Neural crest cell (in vitro differentiated cells): ENCODE results near the gene ZBTB21. TPM values are rescaled to one million over a fixed set of nuclear protein-coding genes. Genes with fewer than 3 reads are reported as not detected.
A peak's percentile ranks its signal among the peaks of the same experiment; 100 is the strongest.

Experiments
- DNase-seq: peaks from one replicate; pipeline ENCODE4 v3.0.0; 2021; ENCODE audit warnings: low read depth, mixed read lengths, low spot score
- H3K27ac Mint-ChIP-seq: one replicate; pipeline ENCODE4 v1.8.0; 2021; ENCODE audit warnings: mild to moderate bottlenecking, mixed read lengths; ENCODE audit not compliant: unreplicated experiment
- H3K27me3 Mint-ChIP-seq: 2 replicates; pipeline ENCODE4 v1.8.0; 2021; ENCODE audit warnings: low read depth, mild to moderate bottlenecking, mixed read lengths
- H3K36me3 Mint-ChIP-seq: 2 replicates; pipeline ENCODE4 v1.8.0; 2021; ENCODE audit warnings: low read depth, mild to moderate bottlenecking, mixed read lengths
- H3K4me1 Mint-ChIP-seq: 2 replicates; pipeline ENCODE4 v1.8.0; 2021; ENCODE audit warnings: mixed read lengths
- H3K4me3 Mint-ChIP-seq: one replicate; pipeline ENCODE4 v1.8.0; 2021; ENCODE audit warnings: mild to moderate bottlenecking, mixed read lengths
- H3K9me3 Mint-ChIP-seq: 2 replicates; pipeline ENCODE4 v1.8.0; 2021; ENCODE audit warnings: mixed read lengths
- CTCF ChIP-seq: fragments of 200-600 bp; sonication (generic); conservative IDR thresholded peaks from 2 replicates; pipeline ENCODE4 v1.5.0; 2021; ENCODE audit warnings: antibody characterized with exemption, mild to moderate bottlenecking
- total RNA-seq: library from RNA; stranded (reverse); gene quantifications from 2 replicates; pipeline ENCODE4 v1.2.1, GENCODE V29; 2021

The ZBTB21 gene
- total RNA-seq, 1 donor from 2014 or later = 16.4 TPM

- Mint-ChIP-seq H3K27me3 (no peaks in the 10 kb centered on the region), H3K4me3 (no peak overlapping the region), H3K36me3 (no peaks in the 10 kb centered on the region), H3K9me3 (no peaks in the 10 kb centered on the region), H3K4me1 (peaks cover 46% of the 10 kb centered on the region), H3K27ac (no peak overlapping the region)
- DNase-seq = no peak
- no peak for TF ChIP-seq CTCF
Observed at GRCh38 chr21:42022906-42023305, 12.7 kb upstream of the ZBTB21 start.

GRCh38 chr21:42022091-42022430, 11.9 kb upstream of the ZBTB21 start:
- Mint-ChIP-seq H3K9me3 (no peaks in the 10 kb centered on the region), H3K4me3 (peak overlapping the region; percentile 61), H3K27ac (peak overlapping the region; percentile 39), H3K27me3 (no peaks in the 10 kb centered on the region), H3K36me3 (no peaks in the 10 kb centered on the region), H3K4me1 (peaks cover 46% of the 10 kb centered on the region)
- no peak for TF ChIP-seq CTCF
- no peak for DNase-seq

GRCh38 chr21:42021371-42022090, 11.4 kb upstream of the ZBTB21 start:
- no peak for TF ChIP-seq CTCF
- Mint-ChIP-seq H3K27me3 (no peaks in the 10 kb centered on the region), H3K4me1 (peaks cover 46% of the 10 kb centered on the region), H3K27ac (peak overlapping the region; percentile 39), H3K9me3 (no peaks in the 10 kb centered on the region), H3K36me3 (no peaks in the 10 kb centered on the region), H3K4me3 (peak overlapping the region; percentile 61)
- peak; percentile 58 for DNase-seq

- no peaks in the 10 kb centered on the region for H3K36me3 Mint-ChIP-seq
- no peaks in the 10 kb centered on the region for H3K27me3 Mint-ChIP-seq
- peaks cover 36% of the 10 kb centered on the region for H3K4me1 Mint-ChIP-seq
- DNase-seq = no peak
- no peak overlapping the region for H3K27ac Mint-ChIP-seq
- H3K4me3 Mint-ChIP-seq = no peak overlapping the region
- TF ChIP-seq CTCF = no peak
- no peaks in the 10 kb centered on the region for H3K9me3 Mint-ChIP-seq
Observed at GRCh38 chr21:42019706-42020105, 9.5 kb upstream of the ZBTB21 start.

GRCh38 chr21:42019101-42019605, 9.0 kb upstream of the ZBTB21 start:
- no peaks in the 10 kb centered on the region for H3K36me3 Mint-ChIP-seq
- no peaks in the 10 kb centered on the region for H3K27me3 Mint-ChIP-seq
- H3K4me3 Mint-ChIP-seq = no peak overlapping the region
- peaks cover 33% of the 10 kb centered on the region for H3K4me1 Mint-ChIP-seq
- DNase-seq = no peak
- TF ChIP-seq CTCF = no peak
- no peaks in the 10 kb centered on the region for H3K9me3 Mint-ChIP-seq
- H3K27ac Mint-ChIP-seq = no peak overlapping the region
